Neuronal stem cell (in vitro differentiated cells): ENCODE measurements around the gene ENDOV.

Experiments used
- DNase-seq: peaks from one replicate; pipeline ENCODE4 v3.0.0-alpha.2; 2013; ENCODE audit warnings: low spot score
- H2AFZ ChIP-seq: one replicate; pipeline ENCODE4 v1.6.1; 2013; ENCODE audit warnings: mild to moderate bottlenecking, low read length, inconsistent platforms
- H2AK5ac ChIP-seq: 2 replicates; pipeline ENCODE4 v1.6.1; 2013; ENCODE audit warnings: low read depth, mild to moderate bottlenecking, inconsistent platforms, low read length, moderate library complexity, mixed read lengths
- H2BK120ac ChIP-seq: 2 replicates; pipeline ENCODE4 v1.6.1; 2013; ENCODE audit warnings: low read depth, mild to moderate bottlenecking, inconsistent platforms, low read length, moderate library complexity, mixed read lengths
- H2BK12ac ChIP-seq: one replicate; pipeline ENCODE4 v1.6.1; 2013; ENCODE audit warnings: low read length, inconsistent platforms
- H2BK15ac ChIP-seq: 2 replicates; pipeline ENCODE4 v1.6.1; 2013; ENCODE audit warnings: mild to moderate bottlenecking, low read length, inconsistent platforms, mixed read lengths
- H2BK5ac ChIP-seq: one replicate; pipeline ENCODE4 v1.6.1; 2013; ENCODE audit warnings: inconsistent platforms, mild to moderate bottlenecking, low read length, moderate library complexity
- H3K14ac ChIP-seq: one replicate; pipeline ENCODE4 v1.6.1; 2013; ENCODE audit warnings: low read length, inconsistent platforms
- H3K18ac ChIP-seq: 2 replicates; pipeline ENCODE4 v1.6.1; 2013; ENCODE audit warnings: low read length, inconsistent platforms
- H3K23ac ChIP-seq: 2 replicates; pipeline ENCODE4 v1.6.1; 2013; ENCODE audit warnings: low read depth, mild to moderate bottlenecking, mixed read lengths, low read length, inconsistent platforms; ENCODE audit not compliant: poor library complexity
- H3K27ac ChIP-seq: replicated peaks from 3 replicates; pipeline ENCODE4 v1.5.1; 2013; ENCODE audit warnings: low read length, inconsistent platforms
- H3K27me3 ChIP-seq, 3 experiments: 2 replicates each; pipeline ENCODE4 v1.6.1; 2013; ENCODE audit warnings: low read length in 3 of 3, mild to moderate bottlenecking in 2 of 3, inconsistent platforms in 1 of 3, low read depth in 1 of 3, mixed read lengths in 1 of 3, moderate library complexity in 1 of 3; ENCODE audit not compliant: control insufficient read depth in 3 of 3, insufficient read depth in 3 of 3
- H3K36me3 ChIP-seq, 2 donors: replicated peaks in 1 of 2; 2 replicates each; pipeline ENCODE4 v1.6.1; 2013; ENCODE audit warnings: low read length in 2 of 2; ENCODE audit not compliant: control insufficient read depth in 2 of 2, insufficient read depth in 2 of 2
- H3K4ac ChIP-seq: 2 replicates; pipeline ENCODE4 v1.6.1; 2013; ENCODE audit warnings: inconsistent platforms, mild to moderate bottlenecking, low read length, moderate library complexity
- H3K4me1 ChIP-seq, 2 donors: 1 replicate in 1 of 2; 2 replicates in 1 of 2; pipeline ENCODE4 v1.6.1; 2013; ENCODE audit warnings: low read length in 2 of 2, low read depth in 1 of 2; ENCODE audit not compliant: control insufficient read depth in 2 of 2, insufficient read depth in 1 of 2
- H3K4me2 ChIP-seq: one replicate; pipeline ENCODE4 v1.6.1; 2013; ENCODE audit warnings: mild to moderate bottlenecking, low read length, inconsistent platforms; ENCODE audit not compliant: insufficient read depth, poor library complexity, severe bottlenecking
- H3K4me3 ChIP-seq, 2 donors: 2 replicates each; pipeline ENCODE4 v1.5.1; 2013; ENCODE audit warnings: low read length in 2 of 2, mild to moderate bottlenecking in 2 of 2, inconsistent platforms in 1 of 2, moderate library complexity in 1 of 2
- H3K79me1 ChIP-seq: one replicate; pipeline ENCODE4 v1.6.1; 2013; ENCODE audit warnings: low read depth, mild to moderate bottlenecking, inconsistent platforms, low read length, moderate library complexity
- H3K9ac ChIP-seq: one replicate; pipeline ENCODE4 v1.6.1; 2013; ENCODE audit warnings: mild to moderate bottlenecking, low read depth, low read length, inconsistent platforms; ENCODE audit not compliant: poor library complexity
- H3K9me3 ChIP-seq, 2 donors: replicated peaks in 1 of 2; 2 replicates each; pipeline versions ENCODE3 to v1.6.1; 2013; ENCODE audit warnings: low read length in 2 of 2, mild to moderate bottlenecking in 2 of 2, inconsistent platforms in 1 of 2, low read depth in 1 of 2, mixed read lengths in 1 of 2, moderate library complexity in 1 of 2; ENCODE audit not compliant: control insufficient read depth in 2 of 2, insufficient read depth in 1 of 2
- H4K8ac ChIP-seq: one replicate; pipeline ENCODE4 v1.6.1; 2013; ENCODE audit warnings: low read depth, mild to moderate bottlenecking, inconsistent platforms, low read length, moderate library complexity
- H4K91ac ChIP-seq: one replicate; pipeline ENCODE4 v1.6.1; 2013; ENCODE audit warnings: low read length, low read depth, mild to moderate bottlenecking, inconsistent platforms; ENCODE audit not compliant: poor library complexity
- WGBS, 2 donors: extraction: QIAGEN DNeasy Blood & Tissue Kit; methylation state at CpG; one replicate each; pipeline ENCODE4 v1.1.7; 2013; ENCODE audit warnings: missing lambda C conversion rate in 2 of 2, mixed read lengths in 1 of 2; ENCODE audit not compliant: insufficient read length in 2 of 2, insufficient replicate concordance in 1 of 2; ENCODE audit errors: extremely low coverage in 2 of 2; 5-methylcytosine and 5-hydroxymethylcytosine counted together

Gene ENDOV

GRCh38 chr17:80372456-80372855 lies 42.5 kb upstream of the ENDOV start:
- Histone ChIP-seq H3K27me3 (no peaks in the 10 kb centered on the region), H2BK12ac (no peak overlapping the region), H3K4me1 (no peaks in the 10 kb centered on the region), H3K9ac (no peak overlapping the region), H3K4ac (no peak overlapping the region), H3K14ac (no peak overlapping the region), H2BK120ac (no peak overlapping the region), H3K18ac (no peak overlapping the region), H3K4me3 (no peak overlapping the region), H3K9me3 (peaks cover 0 to 2% of the 10 kb centered on the region in 2 donors), H2BK5ac (no peak overlapping the region), H3K23ac (no peak overlapping the region), H2AFZ (no peak overlapping the region), H2AK5ac (no peak overlapping the region), H4K8ac (no peak overlapping the region), H3K4me2 (no peak overlapping the region), H3K27ac (no peak overlapping the region), H2BK15ac (no peak overlapping the region), H3K79me1 (no peaks in the 10 kb centered on the region), H4K91ac (no peak overlapping the region), H3K36me3 (peaks cover 29 to 91% of the 10 kb centered on the region in 2 donors)
- WGBS, 2 donors = no CpG with 5 or more reads among the region's 11 CpGs
- DNase-seq = no peak

GRCh38 chr17:80372922-80373570 lies 41.9 kb upstream of the ENDOV start:
- Histone ChIP-seq H3K4me3 (no peak overlapping the region), H2BK15ac (no peak overlapping the region), H3K27ac (no peak overlapping the region), H2BK120ac (no peak overlapping the region), H3K4me2 (no peak overlapping the region), H3K4me1 (no peaks in the 10 kb centered on the region), H3K23ac (no peak overlapping the region), H3K27me3 (no peaks in the 10 kb centered on the region), H3K9ac (no peak overlapping the region), H2AFZ (no peak overlapping the region), H2BK12ac (no peak overlapping the region), H2AK5ac (no peak overlapping the region), H4K91ac (no peak overlapping the region), H3K14ac (no peak overlapping the region), H3K18ac (no peak overlapping the region), H3K79me1 (no peaks in the 10 kb centered on the region), H2BK5ac (no peak overlapping the region), H4K8ac (no peak overlapping the region), H3K9me3 (peaks cover 0 to 2% of the 10 kb centered on the region in 2 donors), H3K36me3 (peaks cover 31 to 91% of the 10 kb centered on the region in 2 donors), H3K4ac (no peak overlapping the region)
- no peak for DNase-seq
- no CpG with 5 or more reads among the region's 18 CpGs for WGBS, 2 donors

GRCh38 chr17:80374039-80374731 lies 40.8 kb upstream of the ENDOV start:
- Histone ChIP-seq H3K36me3 (peaks cover 33 to 95% of the 10 kb centered on the region in 2 donors), H2AFZ (no peak overlapping the region), H3K4ac (no peak overlapping the region), H2BK120ac (no peak overlapping the region), H4K8ac (peak overlapping the region; percentile 84), H3K4me2 (no peak overlapping the region), H3K79me1 (no peaks in the 10 kb centered on the region), H3K14ac (peak overlapping the region; percentile 47), H3K27me3 (no peaks in the 10 kb centered on the region), H3K4me3 (no peak overlapping the region), H3K4me1 (no peaks in the 10 kb centered on the region), H3K9ac (peak overlapping the region; percentile 30), H3K27ac (no peak overlapping the region), H3K23ac (peak overlapping the region; percentile 8), H3K18ac (no peak overlapping the region), H3K9me3 (peaks cover 0 to 2% of the 10 kb centered on the region in 2 donors), H2AK5ac (no peak overlapping the region), H2BK12ac (no peak overlapping the region), H2BK15ac (no peak overlapping the region), H4K91ac (no peak overlapping the region), H2BK5ac (no peak overlapping the region)
- WGBS, 2 donors = no CpG with 5 or more reads among the region's 22 CpGs
- DNase-seq = no peak

DNA sequence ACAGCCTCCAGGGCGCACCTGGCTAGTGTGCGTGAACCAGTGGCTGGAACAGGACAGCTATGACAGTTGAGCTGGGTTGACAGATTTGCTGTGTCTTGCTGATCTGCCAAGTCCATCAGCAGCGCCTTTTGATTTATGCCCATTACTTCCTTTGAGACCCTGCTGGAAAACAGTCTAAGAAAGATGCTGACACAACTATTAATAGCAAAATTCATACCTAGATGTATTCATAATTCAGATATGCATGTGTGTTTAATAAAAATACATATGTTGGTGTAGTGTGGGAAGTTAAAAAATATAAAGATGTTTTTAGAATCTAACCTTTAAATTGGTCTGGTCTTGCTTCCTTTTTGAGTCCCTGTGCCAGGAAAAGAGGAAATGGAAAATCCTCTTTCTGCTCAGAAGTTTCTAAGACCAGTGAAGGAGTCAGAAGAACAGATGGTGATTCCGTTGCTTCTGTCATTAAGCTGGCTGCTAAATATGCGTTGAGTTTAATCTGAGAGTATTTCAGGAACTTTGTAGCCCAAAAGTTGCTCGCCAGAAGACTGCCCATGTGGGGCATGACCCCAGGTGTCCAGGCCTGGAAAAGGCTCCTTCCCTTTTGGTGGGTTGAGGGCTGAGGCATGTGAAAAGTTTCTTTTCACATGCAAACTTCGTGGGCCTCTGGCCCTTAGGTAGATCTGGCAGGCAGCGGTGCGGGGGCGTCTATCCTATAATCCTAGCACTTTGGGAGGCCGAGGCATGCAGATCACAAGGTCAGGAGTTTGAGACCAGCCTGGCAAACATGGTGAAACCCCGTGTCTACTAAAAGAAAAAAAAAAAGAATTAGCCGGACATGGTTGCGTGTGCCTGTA lies 40.0 kb upstream of the ENDOV start:
- Histone ChIP-seq H3K4ac (no peak overlapping the region), H2BK120ac (no peak overlapping the region), H3K27me3 (no peaks in the 10 kb centered on the region), H2BK5ac (no peak overlapping the region), H3K4me2 (no peak overlapping the region), H3K9me3 (peaks cover 0 to 2% of the 10 kb centered on the region in 2 donors), H4K8ac (peak overlapping the region; percentile 84), H3K27ac (no peak overlapping the region), H2BK15ac (no peak overlapping the region), H2AFZ (no peak overlapping the region), H4K91ac (no peak overlapping the region), H3K4me1 (no peaks in the 10 kb centered on the region), H3K23ac (no peak overlapping the region), H2AK5ac (no peak overlapping the region), H3K4me3 (no peak overlapping the region), H3K9ac (peak overlapping the region; percentile 30), H3K36me3 (peaks cover 29 to 95% of the 10 kb centered on the region in 2 donors), H3K14ac (peak overlapping the region; percentile 47), H2BK12ac (no peak overlapping the region), H3K79me1 (no peaks in the 10 kb centered on the region), H3K18ac (no peak overlapping the region)
- DNase-seq = no peak
- no CpG with 5 or more reads among the region's 14 CpGs for WGBS, 2 donors
